Ishikawa (cell line): ENCODE measurements around the gene EDC3.

Source experiments
- CEBPB ChIP-seq: IDR thresholded peaks from 2 replicates; pipeline ENCODE4 v1.6.1; 2012
- CREB1 ChIP-seq: IDR thresholded peaks from 2 replicates; pipeline ENCODE4 v1.6.1; 2012; ENCODE audit warnings: low read depth
- EGR1 ChIP-seq: IDR thresholded peaks from 2 replicates; pipeline ENCODE4 v1.6.1; 2012
- EP300 ChIP-seq: IDR thresholded peaks from 2 replicates; pipeline ENCODE4 v1.6.1; 2012; ENCODE audit warnings: borderline replicate concordance
- FOXM1 ChIP-seq: IDR thresholded peaks from 2 replicates; pipeline ENCODE4 v1.6.1; 2012; ENCODE audit warnings: low read depth, borderline replicate concordance
- NFIC ChIP-seq: IDR thresholded peaks from 2 replicates; pipeline ENCODE4 v1.6.1; 2012
- RAD21 ChIP-seq: IDR thresholded peaks from 2 replicates; pipeline ENCODE4 v1.6.1; 2012; ENCODE audit warnings: low read depth
- REST ChIP-seq: IDR thresholded peaks from 2 replicates; pipeline ENCODE4 v1.6.1; 2012; ENCODE audit warnings: low read depth, mild to moderate bottlenecking
- TAF1 ChIP-seq: IDR thresholded peaks from 2 replicates; pipeline ENCODE4 v1.6.1; 2012; ENCODE audit warnings: low read depth, mild to moderate bottlenecking
- TCF12 ChIP-seq: IDR thresholded peaks from 2 replicates; pipeline ENCODE4 v1.6.1; 2012; ENCODE audit warnings: low read depth
- ZBTB7A ChIP-seq: IDR thresholded peaks from 2 replicates; pipeline ENCODE4 v1.6.1; 2012; ENCODE audit warnings: low read depth
- TF ChIP-seq, protein P1 (sequence below): IDR thresholded peaks from 2 replicates; pipeline ENCODE4 v1.6.1; 2012
- TF ChIP-seq, protein P2 (sequence below): IDR thresholded peaks from 2 replicates; pipeline ENCODE4 v1.6.1; 2012

Gene EDC3

GRCh38 chr15:74603789-74604705 lies 91.8 kb downstream of the EDC3 start:
- TF ChIP-seq FOXM1 = no peak
- TF ChIP-seq REST = no peak

GRCh38 chr15:74603026-74603788 lies 92.6 kb downstream of the EDC3 start:
- TF ChIP-seq EGR1 = no peak
- no peak for TF ChIP-seq ZBTB7A
- TF ChIP-seq, protein P1, sequence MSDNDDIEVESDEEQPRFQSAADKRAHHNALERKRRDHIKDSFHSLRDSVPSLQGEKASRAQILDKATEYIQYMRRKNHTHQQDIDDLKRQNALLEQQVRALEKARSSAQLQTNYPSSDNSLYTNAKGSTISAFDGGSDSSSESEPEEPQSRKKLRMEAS = no peak
- no peak for TF ChIP-seq NFIC
- TF ChIP-seq TCF12 = no peak
- TF ChIP-seq REST = no peak
- no peak for TF ChIP-seq EP300
- no peak for TF ChIP-seq CREB1

- TF ChIP-seq ZBTB7A = no peak
- TF ChIP-seq FOXM1 = no peak
- TF ChIP-seq CEBPB = no peak
- TF ChIP-seq NFIC = no peak
- no peak for TF ChIP-seq CREB1
- TF ChIP-seq, protein P1 = no peak
- TF ChIP-seq REST = no peak
- TF ChIP-seq, protein P2, sequence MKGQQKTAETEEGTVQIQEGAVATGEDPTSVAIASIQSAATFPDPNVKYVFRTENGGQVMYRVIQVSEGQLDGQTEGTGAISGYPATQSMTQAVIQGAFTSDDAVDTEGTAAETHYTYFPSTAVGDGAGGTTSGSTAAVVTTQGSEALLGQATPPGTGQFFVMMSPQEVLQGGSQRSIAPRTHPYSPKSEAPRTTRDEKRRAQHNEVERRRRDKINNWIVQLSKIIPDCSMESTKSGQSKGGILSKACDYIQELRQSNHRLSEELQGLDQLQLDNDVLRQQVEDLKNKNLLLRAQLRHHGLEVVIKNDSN = no peak
Measured at GRCh38 chr15:74599156-74599555, 96.7 kb downstream of the EDC3 start.

GRCh38 chr15:74598126-74598842 lies 97.5 kb downstream of the EDC3 start:
- TF ChIP-seq TAF1 = peak; percentile 75
- TF ChIP-seq, protein P2 = peak; percentile 100
- TF ChIP-seq, protein P1 = peak; percentile 70
- no peak for TF ChIP-seq RAD21
- no peak for TF ChIP-seq EGR1
